B cell (primary cell): Measurements from ENCODE around the gene NDST1.

Experiments used
- CTCF ChIP-seq: fragments of 200-600 bp; IDR thresholded peaks from one replicate; pipeline ENCODE4 v1.8.0; 2022; ENCODE audit warnings: antibody characterized with exemption, mild to moderate bottlenecking
- EZH2 ChIP-seq: IDR thresholded peaks from 2 replicates; pipeline ENCODE4 v1.6.1; 2012; ENCODE audit warnings: borderline replicate concordance, low read depth, mild to moderate bottlenecking, moderate library complexity, low read length; ENCODE audit not compliant: insufficient read depth, poor library complexity, severe bottlenecking

- TF ChIP-seq CTCF = no peak
- TF ChIP-seq EZH2 = no peak
Measured at GRCh38 chr5:150506571-150507473, 1.1 kb upstream of the NDST1 start.
